HepG2 (cell line): ENCODE measurements around the gene PEX11G. TPM values are rescaled to one million over a fixed set of nuclear protein-coding genes. Genes with fewer than 3 reads are reported as not detected.

Experiments used
- ARHGAP35 ChIP-seq: sonication (generic); formaldehyde crosslinking; IDR thresholded peaks from 2 replicates; pipeline ENCODE4 v1.9.0; 2022; ENCODE audit warnings: mild to moderate bottlenecking, inconsistent platforms, moderate library complexity, missing genetic modification reagents, borderline replicate concordance
- HES4 ChIP-seq: sonication (generic); formaldehyde crosslinking; IDR thresholded peaks from 2 replicates; pipeline ENCODE4 v1.9.0; 2021; ENCODE audit warnings: mild to moderate bottlenecking, missing genetic modification reagents, borderline replicate concordance
- JUND ChIP-seq: sonication (generic); formaldehyde crosslinking; IDR thresholded peaks from 2 replicates; pipeline ENCODE4 v1.8.0; 2022; ENCODE audit warnings: mild to moderate bottlenecking, missing genetic modification reagents
- KMT2B ChIP-seq: IDR thresholded peaks from 2 replicates; pipeline ENCODE4 v1.6.1; 2016; ENCODE audit warnings: missing genetic modification reagents, missing compliant biosample characterization
- MYNN ChIP-seq: sonication (generic); formaldehyde crosslinking; IDR thresholded peaks from 2 replicates; pipeline ENCODE4 v1.4.0; 2020; ENCODE audit warnings: mild to moderate bottlenecking, low read depth, missing genetic modification reagents
- NFYB ChIP-seq: sonication (generic); formaldehyde crosslinking; IDR thresholded peaks from 2 replicates; pipeline ENCODE4 v1.4.0; 2020; ENCODE audit warnings: missing genetic modification reagents
- PLRG1 ChIP-seq: fragments of 450-650 bp; conservative IDR thresholded peaks from 2 replicates; pipeline ENCODE4 v1.6.1; 2016
- SAFB2 ChIP-seq: sonication (generic); formaldehyde crosslinking; IDR thresholded peaks from 2 replicates; pipeline ENCODE4 v1.5.1; 2020; ENCODE audit warnings: missing genetic modification reagents, low read depth, mild to moderate bottlenecking, borderline replicate concordance
- SNAPC2 ChIP-seq: sonication (generic); formaldehyde crosslinking; IDR thresholded peaks from 2 replicates; pipeline ENCODE4 v1.8.1; 2022; ENCODE audit warnings: mild to moderate bottlenecking, missing genetic modification reagents
- ZFAT ChIP-seq: sonication (generic); formaldehyde crosslinking; conservative IDR thresholded peaks from 2 replicates; pipeline ENCODE4 v1.8.1; 2023; ENCODE audit warnings: missing genetic modification reagents, inconsistent platforms
- ZFP62 ChIP-seq: sonication (generic); formaldehyde crosslinking; IDR thresholded peaks from 2 replicates; pipeline ENCODE4 v1.4.0; 2020; ENCODE audit warnings: missing genetic modification reagents
- ZFY ChIP-seq: sonication (generic); formaldehyde crosslinking; IDR thresholded peaks from 2 replicates; pipeline ENCODE4 v1.4.0; 2020; ENCODE audit warnings: missing genetic modification reagents
- ZNF20 ChIP-seq: sonication (generic); formaldehyde crosslinking; IDR thresholded peaks from 2 replicates; pipeline ENCODE4 v1.4.0; 2020; ENCODE audit warnings: mild to moderate bottlenecking, moderate library complexity, missing genetic modification reagents
- ZNF3 ChIP-seq: IDR thresholded peaks from 2 replicates; pipeline ENCODE4 v1.7.0; 2017; ENCODE audit warnings: inconsistent platforms
- ZNF563 ChIP-seq: sonication (generic); formaldehyde crosslinking; IDR thresholded peaks from 2 replicates; pipeline ENCODE4 v1.8.0; 2022; ENCODE audit warnings: mild to moderate bottlenecking, moderate library complexity, missing genetic modification reagents
- ZNF570 ChIP-seq: sonication (generic); formaldehyde crosslinking; IDR thresholded peaks from 2 replicates; pipeline ENCODE4 v1.4.0; 2020; ENCODE audit warnings: mild to moderate bottlenecking, missing genetic modification reagents, borderline replicate concordance
- ZNF572 ChIP-seq: sonication (generic); formaldehyde crosslinking; IDR thresholded peaks from 2 replicates; pipeline ENCODE4 v1.5.1; 2020; ENCODE audit warnings: mild to moderate bottlenecking, missing genetic modification reagents
- ZNF674 ChIP-seq: sonication (generic); formaldehyde crosslinking; IDR thresholded peaks from 2 replicates; pipeline ENCODE4 v1.5.0; 2020; ENCODE audit warnings: low read depth, mild to moderate bottlenecking, missing genetic modification reagents
- ZNF737 ChIP-seq: sonication (generic); formaldehyde crosslinking; IDR thresholded peaks from 2 replicates; pipeline ENCODE4 v1.5.0; 2020; ENCODE audit warnings: missing genetic modification reagents, mild to moderate bottlenecking, borderline replicate concordance
- polyA plus RNA-seq, 8 experiments: library from polyadenylated mRNA; depleted of rRNA in 3 of 8; stranded (reverse) in 7 of 8; unstranded in 1 of 8; fragments of >200 nt; fragmentation: Illumina TruSeq in 4 of 8; extraction: Trizol in 4 of 8; gene quantifications; 2 replicates each; pipeline versions ENCODE4 v1.2.1 to v1.2.3, GENCODE V29; 2011 to 2016; ENCODE audit warnings: low read depth in 4 of 8, missing spikeins in 1 of 8, mixed read lengths in 1 of 8; ENCODE audit not compliant: insufficient read depth in 1 of 8
- total RNA-seq, 5 experiments: library from RNA; depleted of rRNA; stranded (reverse); fragments of >200 nt; fragmentation: Illumina TruSeq; extraction: Trizol; gene quantifications; 2 replicates each; pipeline ENCODE4 v1.2.3, GENCODE V29; 2016; ENCODE audit warnings: low read depth in 1 of 5
- TF ChIP-seq, protein P1 (sequence below): sonication (generic); formaldehyde crosslinking; IDR thresholded peaks from 2 replicates; pipeline ENCODE4 v1.5.1; 2020; ENCODE audit warnings: missing genetic modification reagents, mild to moderate bottlenecking, borderline replicate concordance
- TF ChIP-seq, protein P2 (sequence below): sonication (generic); formaldehyde crosslinking; IDR thresholded peaks from 2 replicates; pipeline ENCODE4 v1.4.0; 2020; ENCODE audit warnings: missing genetic modification reagents, mild to moderate bottlenecking, borderline replicate concordance
- TF ChIP-seq, protein P3 (sequence below), 2 experiments: sonication (generic) in 1 of 2; formaldehyde crosslinking in 1 of 2; IDR thresholded peaks; 2 replicates each; pipeline versions ENCODE4 v1.4.0 to v1.6.1; 2018 to 2020; ENCODE audit warnings: missing genetic modification reagents in 2 of 2, borderline replicate concordance in 1 of 2, low read depth in 1 of 2, mild to moderate bottlenecking in 1 of 2, missing biosample characterization in 1 of 2
- TF ChIP-seq, protein P4 (sequence below): IDR thresholded peaks from 2 replicates; pipeline ENCODE4 v1.6.1; 2016; ENCODE audit warnings: missing compliant biosample characterization, missing genetic modification reagents, borderline replicate concordance

PEX11G gene
- total and polyA plus RNA-seq, 2 of the 13 experiments (the other 11 are each of a cell fraction or from before 2014, with no cell fraction given): not detected

DNA sequence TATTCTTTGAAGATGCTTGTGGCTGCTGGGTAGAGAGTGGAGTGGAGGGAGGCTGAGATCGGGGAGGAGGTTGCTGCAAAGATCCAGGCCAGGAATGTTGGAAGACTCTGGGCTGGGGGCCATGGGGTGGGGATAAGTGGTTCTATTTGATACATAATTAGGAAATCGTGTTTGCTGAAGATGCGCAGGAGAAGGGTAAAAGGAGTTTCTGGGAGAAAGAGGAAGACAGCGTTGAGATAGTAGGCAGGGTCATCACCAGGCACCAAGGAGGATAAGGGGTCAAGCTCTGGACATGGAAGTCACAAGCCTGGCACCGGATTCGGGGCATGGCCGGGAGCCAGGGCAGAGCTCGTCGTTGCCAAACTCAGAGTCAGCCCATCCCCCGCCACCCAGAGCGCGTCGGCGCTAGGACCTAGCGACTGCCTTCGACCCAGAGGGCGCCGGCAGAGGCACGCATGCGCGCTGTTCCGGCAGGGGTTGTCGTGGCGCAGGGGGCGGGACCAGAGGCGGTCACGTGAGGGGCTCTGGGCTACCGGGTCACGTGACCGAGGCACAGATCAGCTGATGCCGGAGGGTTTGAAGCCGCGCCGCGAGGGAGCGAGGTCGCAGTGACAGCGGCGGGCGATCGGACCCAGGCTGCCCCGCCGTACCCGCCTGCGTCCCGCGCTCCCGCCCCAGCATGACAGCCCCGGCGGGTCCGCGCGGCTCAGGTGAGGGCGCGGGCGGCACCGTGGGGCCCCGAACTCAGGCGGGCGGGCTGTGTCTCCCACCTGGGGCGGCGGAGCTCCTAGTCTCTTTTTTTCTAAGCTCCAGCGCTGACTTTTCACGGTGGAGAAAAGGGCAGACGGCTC is 33.5 kb upstream of the PEX11G start, which contains the start of gene MCOLN1 (continued):
- peak; percentile 56; the same call in 1 of the 2 replicates for TF ChIP-seq JUND (CRISPR knock-in tag)
- TF ChIP-seq KMT2B: peak; percentile 81
- TF ChIP-seq ZNF570 (CRISPR knock-in tag): no peak
- TF ChIP-seq ZNF563 (CRISPR knock-in tag): no peak
- TF ChIP-seq, protein P1, sequence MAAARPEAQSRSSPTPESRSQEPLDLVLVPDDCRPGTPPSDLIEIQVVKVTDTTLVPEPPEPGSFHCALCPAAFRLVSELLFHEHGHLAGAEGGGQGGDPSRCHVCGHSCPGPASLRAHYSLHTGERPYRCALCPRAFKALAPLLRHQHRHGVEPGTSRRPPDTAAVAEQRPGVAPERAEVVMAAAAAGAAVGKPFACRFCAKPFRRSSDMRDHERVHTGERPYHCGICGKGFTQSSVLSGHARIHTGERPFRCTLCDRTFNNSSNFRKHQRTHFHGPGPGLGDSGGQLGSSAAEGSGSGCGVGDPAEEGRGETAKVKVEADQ (CRISPR knock-in tag): no peak
- TF ChIP-seq ZFP62 (CRISPR knock-in tag): no peak
- TF ChIP-seq ZNF20: no peak
- TF ChIP-seq ZNF3 (CRISPR knock-in tag): no peak
- TF ChIP-seq ARHGAP35 (CRISPR knock-in tag): peak; percentile 77
- no peak for TF ChIP-seq ZFAT (CRISPR knock-in tag)
- TF ChIP-seq, protein P2, sequence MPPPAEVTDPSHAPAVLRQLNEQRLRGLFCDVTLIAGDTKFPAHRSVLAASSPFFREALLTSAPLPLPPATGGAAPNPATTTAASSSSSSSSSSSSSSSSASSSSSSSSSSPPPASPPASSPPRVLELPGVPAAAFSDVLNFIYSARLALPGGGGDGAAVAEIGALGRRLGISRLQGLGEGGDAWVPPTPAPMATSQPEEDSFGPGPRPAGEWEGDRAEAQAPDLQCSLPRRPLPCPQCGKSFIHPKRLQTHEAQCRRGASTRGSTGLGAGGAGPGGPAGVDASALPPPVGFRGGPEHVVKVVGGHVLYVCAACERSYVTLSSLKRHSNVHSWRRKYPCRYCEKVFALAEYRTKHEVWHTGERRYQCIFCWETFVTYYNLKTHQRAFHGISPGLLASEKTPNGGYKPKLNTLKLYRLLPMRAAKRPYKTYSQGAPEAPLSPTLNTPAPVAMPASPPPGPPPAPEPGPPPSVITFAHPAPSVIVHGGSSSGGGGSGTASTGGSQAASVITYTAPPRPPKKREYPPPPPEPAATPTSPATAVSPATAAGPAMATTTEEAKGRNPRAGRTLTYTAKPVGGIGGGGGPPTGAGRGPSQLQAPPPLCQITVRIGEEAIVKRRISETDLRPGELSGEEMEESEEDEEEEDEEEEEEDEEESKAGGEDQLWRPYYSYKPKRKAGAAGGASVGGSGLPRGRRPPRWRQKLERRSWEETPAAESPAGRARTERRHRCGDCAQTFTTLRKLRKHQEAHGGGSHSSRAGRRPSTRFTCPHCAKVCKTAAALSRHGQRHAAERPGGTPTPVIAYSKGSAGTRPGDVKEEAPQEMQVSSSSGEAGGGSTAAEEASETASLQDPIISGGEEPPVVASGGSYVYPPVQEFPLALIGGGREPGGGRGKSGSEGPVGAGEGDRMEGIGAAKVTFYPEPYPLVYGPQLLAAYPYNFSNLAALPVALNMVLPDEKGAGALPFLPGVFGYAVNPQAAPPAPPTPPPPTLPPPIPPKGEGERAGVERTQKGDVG (CRISPR knock-in tag): peak; percentile 39; the same call in 1 of the 2 replicates
- TF ChIP-seq ZFY (CRISPR knock-in tag): peak; percentile 58; the same call in 1 of the 2 replicates
- TF ChIP-seq SAFB2: no peak; the same call in 1 of the 2 replicates
- no peak for TF ChIP-seq HES4 (CRISPR knock-in tag)
- TF ChIP-seq ZNF572 (CRISPR knock-in tag): no peak
- TF ChIP-seq MYNN (CRISPR knock-in tag): 0 out of 2 replicates have a peak, but pooled peaks have one; percentile 50
- TF ChIP-seq, protein P3, sequence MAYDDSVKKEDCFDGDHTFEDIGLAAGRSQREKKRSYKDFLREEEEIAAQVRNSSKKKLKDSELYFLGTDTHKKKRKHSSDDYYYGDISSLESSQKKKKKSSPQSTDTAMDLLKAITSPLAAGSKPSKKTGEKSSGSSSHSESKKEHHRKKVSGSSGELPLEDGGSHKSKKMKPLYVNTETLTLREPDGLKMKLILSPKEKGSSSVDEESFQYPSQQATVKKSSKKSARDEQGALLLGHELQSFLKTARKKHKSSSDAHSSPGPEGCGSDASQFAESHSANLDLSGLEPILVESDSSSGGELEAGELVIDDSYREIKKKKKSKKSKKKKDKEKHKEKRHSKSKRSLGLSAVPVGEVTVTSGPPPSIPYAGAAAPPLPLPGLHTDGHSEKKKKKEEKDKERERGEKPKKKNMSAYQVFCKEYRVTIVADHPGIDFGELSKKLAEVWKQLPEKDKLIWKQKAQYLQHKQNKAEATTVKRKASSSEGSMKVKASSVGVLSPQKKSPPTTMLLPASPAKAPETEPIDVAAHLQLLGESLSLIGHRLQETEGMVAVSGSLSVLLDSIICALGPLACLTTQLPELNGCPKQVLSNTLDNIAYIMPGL (CRISPR knock-in tag; IDR thresholded peaks at IDR 0.05; ENCODE audit: borderline replicate concordance in 1 of 2, low read depth in 1 of 2): peak; percentile 76 to 94
- TF ChIP-seq PLRG1: no peak
- TF ChIP-seq SNAPC2: no peak
- TF ChIP-seq ZNF674: no peak
- TF ChIP-seq, protein P4, sequence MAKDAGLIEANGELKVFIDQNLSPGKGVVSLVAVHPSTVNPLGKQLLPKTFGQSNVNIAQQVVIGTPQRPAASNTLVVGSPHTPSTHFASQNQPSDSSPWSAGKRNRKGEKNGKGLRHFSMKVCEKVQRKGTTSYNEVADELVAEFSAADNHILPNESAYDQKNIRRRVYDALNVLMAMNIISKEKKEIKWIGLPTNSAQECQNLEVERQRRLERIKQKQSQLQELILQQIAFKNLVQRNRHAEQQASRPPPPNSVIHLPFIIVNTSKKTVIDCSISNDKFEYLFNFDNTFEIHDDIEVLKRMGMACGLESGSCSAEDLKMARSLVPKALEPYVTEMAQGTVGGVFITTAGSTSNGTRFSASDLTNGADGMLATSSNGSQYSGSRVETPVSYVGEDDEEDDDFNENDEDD (CRISPR knock-in tag): peak; percentile 97
- peak; percentile 44 for TF ChIP-seq NFYB (CRISPR knock-in tag)
- no peak for TF ChIP-seq ZNF737 (CRISPR knock-in tag)
